Measurements from ENCODE around the gene DNAH2. TPM values are rescaled to one million over a fixed set of nuclear protein-coding genes. Genes with fewer than 3 reads are reported as not detected.

Gene DNAH2
- total and polyA plus RNA-seq, 2 of the 13 experiments (the other 11 are each of a cell fraction or from before 2014, with no cell fraction given) = not detected

DNA sequence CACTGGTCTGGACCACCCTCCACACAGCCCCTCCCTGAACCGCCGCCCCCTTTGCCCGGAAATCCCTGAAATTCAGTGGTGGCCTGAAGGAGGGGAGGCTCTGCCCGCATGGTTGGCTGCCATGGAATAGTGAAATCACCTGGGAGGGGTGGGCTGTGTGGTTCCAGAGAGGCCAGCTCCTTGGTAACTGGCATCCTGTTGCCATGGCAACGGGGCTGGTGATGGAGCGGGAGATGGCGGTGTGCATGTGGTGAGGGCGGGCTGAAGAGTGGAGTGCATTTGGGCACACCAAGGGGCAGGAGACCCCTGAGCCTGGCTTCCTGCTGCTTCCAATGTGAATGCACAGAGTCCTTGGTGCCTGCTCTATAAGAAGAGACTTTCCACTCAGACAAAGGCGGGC, 10.1 kb upstream of the DNAH2 start:
- Histone ChIP-seq H3K4me2 (ENCODE audit: low read depth, low read length) (no peak overlapping the region), H3K79me2 (ENCODE audit: insufficient read depth, low read length) (no peaks in the 10 kb centered on the region), H3K4me1 (ENCODE audit: insufficient read depth, low read length) (peaks cover 11% of the 10 kb centered on the region; the same call in 1 of the 2 replicates), H4K20me1 (ENCODE audit: insufficient read depth, low read length) (no peaks in the 10 kb centered on the region), H3K9ac (ENCODE audit: insufficient read depth, low read depth, low read length) (no peak overlapping the region), H3K36me3 (replicated peaks in 1 of 2; ENCODE audit: control insufficient read depth in 1 of 2, insufficient read depth in 2 of 2, low read length in 2 of 2) (no peaks in the 10 kb centered on the region; a peak in 1 of 5 replicates), H3K9me3 (ENCODE audit: low read length) (no peaks in the 10 kb centered on the region), H3K27ac (ENCODE audit: extremely low read length, insufficient read depth, low read length) (no peak overlapping the region), H3K4me3 (replicated peaks in 1 of 3; ENCODE audit: insufficient read depth in 1 of 3, low read depth in 2 of 3, low read length in 3 of 3) (no peak overlapping the region), H3K27me3 (ENCODE audit: control insufficient read depth in 1 of 2, insufficient read depth in 2 of 2, low read length in 2 of 2) (peaks cover 8 to 59% of the 10 kb centered on the region in 2 experiments), H2AFZ (ENCODE audit: low read length) (no peak overlapping the region)
- in situ Hi-C loops (cut with HindIII; ENCODE audit: extremely low pct_ligation_motif_present, low pct_unique_long_range_greater_than_20kb) (no loop called here), intact Hi-C loops (cut with micrococcal nuclease; ENCODE audit: unreplicated experiment) (no loop called here)
- FAIRE-seq = no peak
- ChIA-PET CTCF (ENCODE audit: low intra/inter-chr PET ratio, low total read pairs) (no interaction called here), POLR2A (no interaction called here)
- TF ChIP-seq ZNF660 (CRISPR knock-in tag; IDR thresholded peaks at IDR 0.05; ENCODE audit: borderline replicate concordance, low read depth) = no peak
- TF ChIP-seq ZNF678 (CRISPR knock-in tag; IDR thresholded peaks at IDR 0.05) = no peak
- TF ChIP-seq PRPF4 (IDR thresholded peaks at IDR 0.05; ENCODE audit: low read depth, low read length, poor library complexity, severe bottlenecking) = no peak
- peak; percentile 71 for TF ChIP-seq RFX1 (IDR thresholded peaks at IDR 0.05)
- TF ChIP-seq RFX3 (CRISPR knock-in tag; IDR thresholded peaks at IDR 0.05) = peak; percentile 53
- DNase-seq (ENCODE audit: low spot score) = no peak
- no TSS peak for BruUV-seq (replicated peaks)
- ATAC-seq = no peak
- WGBS (ENCODE audit: low lambda C conversion rate) = 58% methylated on average over 9 of the region's 9 CpGs

DNA sequence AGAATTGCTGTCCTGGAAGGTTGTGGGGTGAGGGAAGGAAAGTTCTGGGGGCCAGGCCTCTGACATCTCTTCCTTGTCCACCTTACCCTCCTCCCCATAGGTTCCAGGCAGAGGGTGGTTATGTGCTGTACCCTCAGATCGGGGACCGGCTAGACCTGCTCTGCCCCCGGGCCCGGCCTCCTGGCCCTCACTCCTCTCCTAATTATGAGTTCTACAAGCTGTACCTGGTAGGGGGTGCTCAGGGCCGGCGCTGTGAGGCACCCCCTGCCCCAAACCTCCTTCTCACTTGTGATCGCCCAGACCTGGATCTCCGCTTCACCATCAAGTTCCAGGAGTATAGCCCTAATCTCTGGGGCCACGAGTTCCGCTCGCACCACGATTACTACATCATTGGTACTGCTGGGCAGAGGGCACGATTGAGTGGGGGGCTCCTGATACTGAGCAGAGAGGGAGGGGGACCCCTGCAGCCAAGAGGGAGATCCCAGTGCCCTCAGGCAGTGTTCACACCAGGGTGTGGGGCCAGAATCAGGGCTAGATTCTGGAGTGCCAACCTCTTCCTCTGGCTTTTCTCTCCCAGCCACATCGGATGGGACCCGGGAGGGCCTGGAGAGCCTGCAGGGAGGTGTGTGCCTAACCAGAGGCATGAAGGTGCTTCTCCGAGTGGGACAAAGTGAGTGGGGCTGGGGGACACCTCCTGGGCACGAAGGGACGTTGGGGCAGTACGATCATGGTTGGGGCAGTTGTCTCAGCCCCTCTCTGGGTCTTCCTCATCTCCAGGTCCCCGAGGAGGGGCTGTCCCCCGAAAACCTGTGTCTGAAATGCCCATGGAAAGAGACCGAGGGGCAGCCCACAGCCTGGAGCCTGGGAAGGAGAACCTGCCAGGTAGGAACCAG, 9.4 kb upstream of the DNAH2 start:
- H3K36me3 ChIP-seq (replicated peaks in 1 of 2; ENCODE audit: control insufficient read depth in 1 of 2, insufficient read depth in 2 of 2, low read length in 2 of 2) = no peaks in the 10 kb centered on the region
- WGBS (ENCODE audit: low lambda C conversion rate) = 48% methylated on average over 9 of the region's 22 CpGs
- no peak overlapping the region for H3K4me2 ChIP-seq (ENCODE audit: low read depth, low read length)
- no peak overlapping the region for H2AFZ ChIP-seq (ENCODE audit: low read length)
- H3K9ac ChIP-seq (ENCODE audit: insufficient read depth, low read depth, low read length) = no peak overlapping the region
- H3K4me1 ChIP-seq (ENCODE audit: insufficient read depth, low read length) = peaks cover 16% of the 10 kb centered on the region; the same call in 1 of the 2 replicates
- in situ Hi-C loops (cut with HindIII; ENCODE audit: extremely low pct_ligation_motif_present, low pct_unique_long_range_greater_than_20kb) (no loop called here), intact Hi-C loops (cut with micrococcal nuclease; ENCODE audit: unreplicated experiment) (no loop called here)
- H4K20me1 ChIP-seq (ENCODE audit: insufficient read depth, low read length) = no peaks in the 10 kb centered on the region
- no peaks in the 10 kb centered on the region for H3K9me3 ChIP-seq (ENCODE audit: low read length)
- no peaks in the 10 kb centered on the region for H3K79me2 ChIP-seq (ENCODE audit: insufficient read depth, low read length)
- FAIRE-seq = no peak
- CTCF ChIA-PET (ENCODE audit: low intra/inter-chr PET ratio, low total read pairs) = no interaction called here
- no peak overlapping the region for H3K4me3 ChIP-seq (replicated peaks in 1 of 3; ENCODE audit: insufficient read depth in 1 of 3, low read depth in 2 of 3, low read length in 3 of 3)
- no peak overlapping the region for H3K27ac ChIP-seq (ENCODE audit: extremely low read length, insufficient read depth, low read length)
- BruUV-seq (replicated peaks) = no TSS peak
- DNase-seq (ENCODE audit: low spot score) = no peak
- POLR2A ChIA-PET = no interaction called here
- H3K27me3 ChIP-seq (ENCODE audit: control insufficient read depth in 1 of 2, insufficient read depth in 2 of 2, low read length in 2 of 2) = peaks cover 8 to 64% of the 10 kb centered on the region in 2 experiments
- ATAC-seq = no peak
- TF ChIP-seq ZNF296 (CRISPR knock-in tag; conservative IDR thresholded peaks at IDR 0.05) = no peak
- TF ChIP-seq MEIS1 (CRISPR knock-in tag; IDR thresholded peaks at IDR 0.05; ENCODE audit: borderline replicate concordance) = no peak
- no peak for TF ChIP-seq ZNF557 (CRISPR knock-in tag; IDR thresholded peaks at IDR 0.05)
- no peak for TF ChIP-seq FOSL2 (CRISPR knock-in tag; IDR thresholded peaks at IDR 0.05)
- no peak for TF ChIP-seq ZNF143 (CRISPR knock-in tag; IDR thresholded peaks at IDR 0.05)
- TF ChIP-seq MTF1 (CRISPR knock-in tag; IDR thresholded peaks at IDR 0.05) = no peak
- no peak for TF ChIP-seq SMYD3 (CRISPR knock-in tag; IDR thresholded peaks at IDR 0.05)
- TF ChIP-seq, protein P1, sequence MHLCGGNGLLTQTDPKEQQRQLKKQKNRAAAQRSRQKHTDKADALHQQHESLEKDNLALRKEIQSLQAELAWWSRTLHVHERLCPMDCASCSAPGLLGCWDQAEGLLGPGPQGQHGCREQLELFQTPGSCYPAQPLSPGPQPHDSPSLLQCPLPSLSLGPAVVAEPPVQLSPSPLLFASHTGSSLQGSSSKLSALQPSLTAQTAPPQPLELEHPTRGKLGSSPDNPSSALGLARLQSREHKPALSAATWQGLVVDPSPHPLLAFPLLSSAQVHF (CRISPR knock-in tag; IDR thresholded peaks at IDR 0.05) = no peak
- TF ChIP-seq, protein P2, sequence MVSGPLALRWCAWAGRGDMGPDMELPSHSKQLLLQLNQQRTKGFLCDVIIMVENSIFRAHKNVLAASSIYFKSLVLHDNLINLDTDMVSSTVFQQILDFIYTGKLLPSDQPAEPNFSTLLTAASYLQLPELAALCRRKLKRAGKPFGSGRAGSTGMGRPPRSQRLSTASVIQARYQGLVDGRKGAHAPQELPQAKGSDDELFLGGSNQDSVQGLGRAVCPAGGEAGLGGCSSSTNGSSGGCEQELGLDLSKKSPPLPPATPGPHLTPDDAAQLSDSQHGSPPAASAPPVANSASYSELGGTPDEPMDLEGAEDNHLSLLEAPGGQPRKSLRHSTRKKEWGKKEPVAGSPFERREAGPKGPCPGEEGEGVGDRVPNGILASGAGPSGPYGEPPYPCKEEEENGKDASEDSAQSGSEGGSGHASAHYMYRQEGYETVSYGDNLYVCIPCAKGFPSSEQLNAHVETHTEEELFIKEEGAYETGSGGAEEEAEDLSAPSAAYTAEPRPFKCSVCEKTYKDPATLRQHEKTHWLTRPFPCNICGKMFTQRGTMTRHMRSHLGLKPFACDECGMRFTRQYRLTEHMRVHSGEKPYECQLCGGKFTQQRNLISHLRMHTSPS (CRISPR knock-in tag; IDR thresholded peaks at IDR 0.05; ENCODE audit: low read depth) = no peak
- TF ChIP-seq PCBP1 (IDR thresholded peaks at IDR 0.05; ENCODE audit: borderline replicate concordance, low read depth, low read length) = no peak
- TF ChIP-seq MAFG (CRISPR knock-in tag; IDR thresholded peaks at IDR 0.05) = no peak
